ENCODE measurements around the gene ADARB1. TPM values are rescaled to one million over a fixed set of nuclear protein-coding genes. Genes with fewer than 3 reads are reported as not detected.

ADARB1 gene
- total and polyA plus RNA-seq, 2 of the 4 experiments (the other 2 are of a cell fraction): 39.8 to 47.3 TPM

DNA sequence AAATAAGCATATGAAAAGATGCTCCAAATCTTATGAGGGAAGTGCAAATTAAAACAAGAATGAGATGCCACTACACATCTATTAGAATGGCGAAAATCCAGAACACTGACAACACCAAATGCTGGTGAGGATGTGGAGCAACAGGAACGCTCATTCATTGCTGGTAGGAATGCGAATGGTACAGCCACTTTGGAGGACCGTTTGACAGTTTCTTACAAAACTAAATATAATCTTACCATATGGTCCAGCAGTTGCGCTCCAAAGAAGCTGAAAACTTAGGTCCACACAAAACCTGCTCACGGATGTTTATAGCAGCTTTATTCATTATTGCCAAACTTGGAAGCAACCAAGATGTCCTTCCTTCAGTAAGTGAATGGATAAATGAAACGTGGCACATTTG lies 163.0 kb downstream of the ADARB1 start:
- no peaks in the 10 kb centered on the region for H4K20me1 ChIP-seq (ENCODE audit: insufficient read depth, low read length)
- no peak overlapping the region for H3K4ac ChIP-seq (ENCODE audit: low read depth, low read length)
- H2BK5ac ChIP-seq (ENCODE audit: low read depth, low read length, poor library complexity, severe bottlenecking): no peak overlapping the region
- H3K9ac ChIP-seq (ENCODE audit: low read depth, low read length): no peak overlapping the region
- no peak overlapping the region for H2BK20ac ChIP-seq (ENCODE audit: low read depth, low read length)
- ChIA-PET POLR2A (ENCODE audit: unreplicated experiment) (no interaction called here), CTCF (no interaction called here)
- no peak for ATAC-seq (ENCODE audit: low read depth)
- H3K14ac ChIP-seq (replicated peaks; ENCODE audit: low read depth, low read length): no peak overlapping the region
- no peak for DNase-seq
- no peak overlapping the region for H3K4me3 ChIP-seq (ENCODE audit: insufficient read depth, low read depth, low read length)
- no peak overlapping the region for H3K56ac ChIP-seq (ENCODE audit: extremely low read depth, insufficient read depth, low read length)
- no peak overlapping the region for H2AFZ ChIP-seq (replicated peaks; ENCODE audit: low read length, poor library complexity)
- no peak overlapping the region for H3K4me2 ChIP-seq (ENCODE audit: low read depth, low read length)
- TF ChIP-seq SMC3 (IDR thresholded peaks at IDR 0.05; ENCODE audit: low read depth, low read length) (no peak), POLR2A (IDR thresholded peaks at IDR 0.05; ENCODE audit: low read depth, low read length) (no peak), RFX5 (IDR thresholded peaks at IDR 0.05; ENCODE audit: low read depth, low read length) (no peak), FOS (IDR thresholded peaks at IDR 0.05; ENCODE audit: low read depth, low read length) (no peak), MXI1 (IDR thresholded peaks at IDR 0.05; ENCODE audit: borderline replicate concordance, low read depth, low read length) (no peak), NFE2L2 (IDR thresholded peaks at IDR 0.05; ENCODE audit: low read depth, low read length) (no peak), RCOR1 (IDR thresholded peaks at IDR 0.05; ENCODE audit: insufficient replicate concordance, low read length) (no peak), MAFK (IDR thresholded peaks at IDR 0.05; ENCODE audit: low read depth, low read length) (no peak), RAD21 (IDR thresholded peaks at IDR 0.05; ENCODE audit: low read length) (no peak), MAZ (IDR thresholded peaks at IDR 0.05; ENCODE audit: borderline replicate concordance, low read depth, low read length) (no peak)
- TF ChIP-seq, protein P1, sequence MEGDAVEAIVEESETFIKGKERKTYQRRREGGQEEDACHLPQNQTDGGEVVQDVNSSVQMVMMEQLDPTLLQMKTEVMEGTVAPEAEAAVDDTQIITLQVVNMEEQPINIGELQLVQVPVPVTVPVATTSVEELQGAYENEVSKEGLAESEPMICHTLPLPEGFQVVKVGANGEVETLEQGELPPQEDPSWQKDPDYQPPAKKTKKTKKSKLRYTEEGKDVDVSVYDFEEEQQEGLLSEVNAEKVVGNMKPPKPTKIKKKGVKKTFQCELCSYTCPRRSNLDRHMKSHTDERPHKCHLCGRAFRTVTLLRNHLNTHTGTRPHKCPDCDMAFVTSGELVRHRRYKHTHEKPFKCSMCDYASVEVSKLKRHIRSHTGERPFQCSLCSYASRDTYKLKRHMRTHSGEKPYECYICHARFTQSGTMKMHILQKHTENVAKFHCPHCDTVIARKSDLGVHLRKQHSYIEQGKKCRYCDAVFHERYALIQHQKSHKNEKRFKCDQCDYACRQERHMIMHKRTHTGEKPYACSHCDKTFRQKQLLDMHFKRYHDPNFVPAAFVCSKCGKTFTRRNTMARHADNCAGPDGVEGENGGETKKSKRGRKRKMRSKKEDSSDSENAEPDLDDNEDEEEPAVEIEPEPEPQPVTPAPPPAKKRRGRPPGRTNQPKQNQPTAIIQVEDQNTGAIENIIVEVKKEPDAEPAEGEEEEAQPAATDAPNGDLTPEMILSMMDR (conservative IDR thresholded peaks at IDR 0.05; ENCODE audit: low read depth, low read length): no peak
- TF ChIP-seq, protein P2, sequence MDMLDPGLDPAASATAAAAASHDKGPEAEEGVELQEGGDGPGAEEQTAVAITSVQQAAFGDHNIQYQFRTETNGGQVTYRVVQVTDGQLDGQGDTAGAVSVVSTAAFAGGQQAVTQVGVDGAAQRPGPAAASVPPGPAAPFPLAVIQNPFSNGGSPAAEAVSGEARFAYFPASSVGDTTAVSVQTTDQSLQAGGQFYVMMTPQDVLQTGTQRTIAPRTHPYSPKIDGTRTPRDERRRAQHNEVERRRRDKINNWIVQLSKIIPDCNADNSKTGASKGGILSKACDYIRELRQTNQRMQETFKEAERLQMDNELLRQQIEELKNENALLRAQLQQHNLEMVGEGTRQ (IDR thresholded peaks at IDR 0.05; ENCODE audit: low read depth, low read length): no peak
- H3K23ac ChIP-seq (ENCODE audit: low read depth, low read length): no peak overlapping the region
- no peak overlapping the region for H2AK9ac ChIP-seq (replicated peaks; ENCODE audit: low read depth, low read length, poor library complexity)
- intact Hi-C loops (cut with micrococcal nuclease) (no loop called here), dilution Hi-C loops (cut with HindIII; ENCODE audit: low sequenced_read_pairs, unreplicated experiment) (no loop called here), in situ Hi-C loops (cut with MboI; ENCODE audit: low sequenced_read_pairs) (no loop called here)
- no peak overlapping the region for H4K8ac ChIP-seq (ENCODE audit: low read depth in 2 of 2, low read length in 2 of 2)
- H4K91ac ChIP-seq (ENCODE audit: insufficient read depth, low read depth, low read length): no peak overlapping the region
- H3K36me3 ChIP-seq (ENCODE audit: control insufficient read depth, insufficient read depth, low read length): no peaks in the 10 kb centered on the region
- H4K5ac ChIP-seq (ENCODE audit: low read depth, low read length): no peak overlapping the region
- peaks cover 18% of the 10 kb centered on the region for H3K9me3 ChIP-seq (ENCODE audit: control insufficient read depth, insufficient read depth, low read length)
- no peak overlapping the region for H3K27ac ChIP-seq (ENCODE audit: insufficient read depth, low read length)
- no peaks in the 10 kb centered on the region for H3K9me1 ChIP-seq (ENCODE audit: insufficient read depth, low read length)
- H3K27me3 ChIP-seq (ENCODE audit: control insufficient read depth, insufficient read depth, low read length): peaks cover 17% of the 10 kb centered on the region
- H2BK120ac ChIP-seq (ENCODE audit: low read depth, low read length): no peak overlapping the region
- H3K18ac ChIP-seq (ENCODE audit: low read depth, low read length): no peak overlapping the region
- H3K4me1 ChIP-seq (ENCODE audit: control insufficient read depth, insufficient read depth, low read length): no peaks in the 10 kb centered on the region
- no peaks in the 10 kb centered on the region for H3K79me1 ChIP-seq (ENCODE audit: low read depth in 1 of 2, low read length in 2 of 2)
- no TSS peak for BruUV-seq (replicated peaks)
- no peak overlapping the region for H2AK5ac ChIP-seq (ENCODE audit: low read depth, low read length)
- H2BK15ac ChIP-seq (ENCODE audit: low read depth, low read length): no peak overlapping the region
- WGBS, 2 experiments (ENCODE audit: extremely low coverage in 2 of 2, insufficient read length in 1 of 2): 100% methylated on average over 1 of the region's 7 CpGs; no CpG with 5 or more reads in 1 of the 2 experiments

All from IMR-90 (cell line).